NCI-H748 treated with DMSO at 0.1 percent for 48 hours (cell line): ENCODE data around the gene ADCY2.
"Not testable (repeated sequence)": the region's sequence is repeated elsewhere in the genome, so short reads cannot be mapped to it uniquely, and the experiment has no call there.

ENCODE experiments used
- DNase-seq: peaks from one replicate; lab custom pipeline; 2025; lab: John Stamatoyannopoulos, UW

ADCY2 gene

GRCh38 chr5:7395432-7395946 lies 449 bp upstream of the ADCY2 start:
- no peak for DNase-seq

DNA sequence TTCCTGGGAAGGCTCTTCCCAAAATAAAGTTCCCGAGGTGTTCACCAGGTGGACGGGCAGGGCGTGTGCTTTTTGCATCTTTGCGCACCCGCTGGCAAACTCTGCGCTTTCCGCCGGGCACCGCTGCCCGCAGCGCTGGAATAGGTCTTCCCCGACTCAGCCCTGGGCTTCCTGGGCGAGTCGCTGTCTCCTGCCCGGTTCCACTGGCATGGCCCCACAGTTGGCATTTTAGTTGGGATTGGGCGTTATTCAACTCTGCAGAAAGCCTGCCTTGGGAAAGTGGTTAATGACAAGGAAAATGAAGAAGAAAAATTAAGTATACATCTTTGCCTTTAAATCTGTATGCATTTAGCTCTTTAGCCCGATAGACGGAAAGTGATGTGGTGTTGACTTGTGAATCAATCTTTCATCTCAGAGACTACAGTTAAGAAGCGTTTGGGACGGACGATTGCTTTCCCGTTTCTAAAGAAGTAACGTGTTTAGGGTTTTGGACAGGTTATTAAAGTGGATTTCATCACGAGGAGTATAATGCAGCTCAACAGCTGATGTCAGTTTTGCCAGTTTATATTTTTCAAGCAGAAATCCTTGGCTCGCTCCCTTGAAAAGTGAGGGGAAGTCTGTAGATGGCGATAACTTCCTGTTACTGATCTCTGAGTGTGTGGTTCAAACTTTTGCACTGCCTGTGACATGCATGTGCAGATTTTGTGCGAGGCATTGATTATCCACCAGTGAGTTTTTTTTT lies 946 bp downstream of the ADCY2 start:
- peak; percentile 84 for DNase-seq

DNA sequence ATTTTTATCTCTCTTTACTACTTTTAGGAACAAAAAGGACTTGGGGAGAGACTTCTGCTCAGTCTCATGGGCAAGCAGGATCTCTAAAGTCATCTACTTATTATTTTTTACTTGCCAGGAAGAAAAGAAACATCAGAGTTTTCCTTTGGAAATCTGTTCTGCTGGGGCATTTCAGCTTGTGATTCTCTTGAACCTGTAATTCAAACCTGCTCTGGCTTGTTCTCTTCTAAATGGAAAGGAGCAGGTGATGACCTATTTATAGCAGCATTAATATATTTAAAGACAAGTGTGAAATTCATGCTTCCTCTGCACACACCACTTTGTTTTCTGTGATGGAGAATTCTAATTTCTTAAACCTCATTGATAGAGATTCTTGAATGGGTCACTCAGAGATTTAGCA lies 2.0 kb downstream of the ADCY2 start:
- no peak for DNase-seq

DNA sequence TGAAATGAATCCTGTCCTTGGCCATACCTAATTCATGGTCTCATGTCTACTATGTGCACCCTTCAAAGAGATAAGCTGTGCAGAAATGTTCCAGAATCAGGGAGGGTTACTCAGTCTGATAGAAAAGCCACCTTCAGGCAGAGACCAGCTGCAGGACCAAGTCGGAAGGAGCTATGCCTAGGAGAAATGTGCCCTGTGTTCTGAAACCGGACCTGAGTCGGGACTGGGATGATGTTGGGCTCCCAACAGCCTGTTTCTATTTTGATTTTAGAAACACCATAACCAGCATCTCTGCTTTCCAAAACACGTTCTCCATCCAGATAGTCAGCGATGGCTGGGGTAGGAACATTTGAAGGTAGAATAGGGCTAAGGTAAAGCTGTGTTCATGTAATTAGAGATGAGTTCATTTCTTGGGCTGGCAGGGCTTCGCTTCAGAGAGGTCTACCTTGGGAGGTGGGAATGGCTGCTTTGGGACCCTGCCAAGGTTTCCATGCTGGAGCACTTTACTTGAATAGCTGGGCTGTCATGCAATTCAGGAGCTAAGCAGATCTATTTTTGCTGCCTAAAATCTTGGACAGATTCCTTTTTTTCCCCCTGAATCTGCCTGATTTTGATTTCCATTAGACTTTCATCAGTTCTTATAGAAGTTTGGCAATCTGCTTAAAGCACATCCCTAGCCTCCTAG lies 2.8 kb downstream of the ADCY2 start:
- no peak for DNase-seq

DNA sequence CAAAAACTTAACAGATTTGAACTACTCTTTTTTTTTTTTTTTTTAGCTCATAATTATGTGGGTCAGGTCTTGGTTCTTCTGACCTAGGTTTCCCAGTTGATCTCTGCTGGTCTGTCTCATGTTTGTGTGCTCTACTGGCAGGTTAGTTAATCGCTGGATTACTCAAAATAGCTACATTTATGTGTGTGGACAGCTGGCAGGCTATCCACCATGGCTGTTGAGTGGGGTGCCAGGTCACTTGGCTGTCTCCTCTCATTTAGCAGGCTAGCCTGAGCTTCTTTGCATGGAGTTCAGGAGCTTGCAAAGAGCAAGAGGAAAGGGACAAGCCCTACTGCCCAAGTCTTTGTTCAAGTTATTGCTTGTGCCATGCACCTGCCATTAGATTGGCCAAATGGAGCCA lies 9.3 kb downstream of the ADCY2 start:
- no peak for DNase-seq

GRCh38 chr5:7410936-7411511 lies 15.1 kb downstream of the ADCY2 start:
- no peak for DNase-seq

GRCh38 chr5:7412409-7412808 lies 16.5 kb downstream of the ADCY2 start:
- DNase-seq = no peak

GRCh38 chr5:7415123-7415522 lies 19.2 kb downstream of the ADCY2 start:
- no peak for DNase-seq

DNA sequence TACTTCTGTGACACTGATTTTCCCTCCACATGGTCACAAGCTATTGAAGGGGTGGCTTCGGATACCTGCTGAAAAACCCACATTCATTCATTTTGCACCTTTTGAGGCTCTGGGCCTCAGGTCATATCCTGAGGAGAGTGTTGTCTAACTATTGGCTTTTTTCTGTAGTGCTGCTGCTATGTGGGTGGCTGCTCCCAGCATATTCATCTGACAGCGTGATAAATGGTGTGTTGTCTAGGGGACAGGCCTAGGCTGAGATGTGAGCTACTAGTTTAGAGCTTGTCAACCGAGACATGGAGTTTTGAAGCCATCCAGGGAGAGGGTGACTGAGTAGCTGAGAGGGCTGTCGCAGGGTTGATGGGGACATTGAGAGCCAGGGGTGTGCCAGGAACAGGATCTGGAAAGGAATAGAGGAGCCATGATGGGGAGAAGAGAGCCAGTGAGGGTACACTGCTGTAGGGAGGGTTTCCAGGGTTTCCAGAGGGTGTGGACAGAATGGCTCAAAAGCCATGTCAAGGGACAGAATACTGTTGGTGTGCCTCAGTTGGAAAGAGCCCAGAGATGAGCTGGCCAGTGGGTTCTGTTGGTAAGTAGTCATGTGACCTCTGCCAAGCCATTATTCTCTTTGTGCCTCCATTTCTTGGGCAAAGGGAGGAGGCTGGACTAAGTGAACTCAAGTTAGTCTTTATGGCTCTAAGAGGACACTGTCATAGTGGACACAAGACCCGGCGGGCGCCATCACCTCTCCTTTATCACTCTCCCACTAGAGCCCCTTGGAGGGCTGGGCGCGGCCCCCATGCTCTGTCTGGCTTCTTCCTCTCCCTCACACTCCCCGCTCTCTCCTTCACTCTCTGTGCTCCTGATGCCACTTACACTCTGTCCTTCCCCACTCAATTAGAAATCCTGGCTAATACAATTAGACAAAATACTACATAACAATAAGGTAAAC lies 19.9 kb downstream of the ADCY2 start:
- no peak for DNase-seq

DNA sequence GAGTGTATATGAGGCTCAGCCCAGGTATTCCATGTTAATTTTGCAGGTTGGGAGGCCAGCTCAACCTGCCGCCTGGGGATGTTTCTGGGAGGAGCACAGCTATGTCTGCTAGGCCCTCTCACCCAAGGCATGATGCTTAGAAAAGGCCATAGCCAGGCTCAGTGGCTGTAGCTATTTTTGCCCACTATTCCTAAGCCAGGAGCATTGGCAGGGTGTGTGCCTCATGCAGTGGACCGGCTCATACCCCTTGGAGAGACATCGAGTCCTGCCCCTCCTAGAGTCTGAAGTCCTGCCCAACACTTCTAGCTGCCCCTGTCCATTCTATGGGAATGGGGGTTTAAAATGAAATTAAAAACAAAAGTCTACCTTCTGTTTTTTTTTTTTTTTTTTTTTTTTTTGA lies 22.3 kb downstream of the ADCY2 start:
- no peak for DNase-seq

GRCh38 chr5:7419367-7419766 lies 23.4 kb downstream of the ADCY2 start:
- no peak for DNase-seq

DNA sequence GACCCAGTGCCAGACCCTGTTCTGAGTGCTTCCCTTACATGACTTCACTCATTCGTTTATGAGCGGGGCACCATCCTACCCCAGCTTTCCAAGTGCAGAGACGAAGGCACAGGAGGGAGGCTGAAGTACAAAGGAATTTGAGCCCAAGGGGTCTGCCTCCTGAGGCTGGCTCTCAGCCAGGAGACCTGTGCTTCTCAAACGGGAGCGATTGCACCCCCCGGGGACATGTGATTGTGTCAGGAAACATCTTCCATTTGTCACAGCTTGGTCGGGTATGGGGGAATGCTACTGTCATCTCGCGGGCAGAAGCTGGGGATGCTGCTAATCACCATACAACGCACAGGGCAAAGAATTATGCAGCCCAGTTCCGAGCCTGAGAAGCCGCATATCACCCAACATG lies 23.9 kb downstream of the ADCY2 start:
- no peak for DNase-seq

- no peak for DNase-seq
Observed at GRCh38 chr5:7420510-7421280, 24.8 kb downstream of the ADCY2 start.

GRCh38 chr5:7422316-7423106 lies 26.6 kb downstream of the ADCY2 start:
- DNase-seq = no peak

DNA sequence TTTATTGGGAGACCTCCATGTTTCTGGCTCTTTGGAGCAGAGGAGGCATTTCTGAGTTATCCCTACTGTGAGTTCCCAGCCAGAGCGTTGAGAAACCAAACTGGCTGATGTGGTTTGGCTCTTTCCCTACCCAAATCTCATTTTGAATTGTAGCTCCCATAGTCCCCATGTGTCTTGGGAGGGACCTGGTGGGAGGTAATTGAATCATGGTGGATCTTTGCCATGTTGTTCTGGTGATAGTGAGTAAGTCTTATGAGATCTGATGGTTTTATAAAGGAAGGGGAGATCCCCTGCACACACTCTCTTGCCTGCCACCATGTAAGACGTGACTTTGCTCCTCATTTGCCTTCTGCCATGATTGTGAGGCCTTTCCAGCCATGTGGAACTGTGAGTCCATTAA lies 27.3 kb downstream of the ADCY2 start:
- DNase-seq = not testable (repeated sequence)

GRCh38 chr5:7425830-7426229 lies 29.9 kb downstream of the ADCY2 start:
- no peak for DNase-seq

- no peak for DNase-seq
Observed at GRCh38 chr5:7426284-7426683, 30.3 kb downstream of the ADCY2 start.

DNA sequence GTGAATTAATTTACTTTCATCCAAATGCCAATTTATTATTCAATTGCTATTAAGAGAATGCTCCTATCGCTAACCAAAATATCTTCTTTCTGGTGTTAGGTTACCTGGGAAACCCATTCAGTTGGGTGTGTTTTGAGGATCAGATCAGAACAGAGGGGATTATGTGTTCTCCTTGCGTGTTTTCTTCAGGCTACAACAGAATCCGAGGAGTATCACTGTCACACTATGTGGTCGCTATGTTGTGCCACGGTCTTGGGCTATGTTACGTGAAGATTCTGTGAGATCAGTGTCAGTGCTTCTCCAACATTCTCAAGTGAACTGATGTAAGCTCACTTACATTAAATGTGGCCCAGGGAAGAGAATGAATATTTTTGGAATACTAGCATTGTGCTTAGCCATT lies 39.0 kb downstream of the ADCY2 start:
- DNase-seq = no peak

GRCh38 chr5:7435503-7435902 lies 39.6 kb downstream of the ADCY2 start:
- DNase-seq = no peak

DNA sequence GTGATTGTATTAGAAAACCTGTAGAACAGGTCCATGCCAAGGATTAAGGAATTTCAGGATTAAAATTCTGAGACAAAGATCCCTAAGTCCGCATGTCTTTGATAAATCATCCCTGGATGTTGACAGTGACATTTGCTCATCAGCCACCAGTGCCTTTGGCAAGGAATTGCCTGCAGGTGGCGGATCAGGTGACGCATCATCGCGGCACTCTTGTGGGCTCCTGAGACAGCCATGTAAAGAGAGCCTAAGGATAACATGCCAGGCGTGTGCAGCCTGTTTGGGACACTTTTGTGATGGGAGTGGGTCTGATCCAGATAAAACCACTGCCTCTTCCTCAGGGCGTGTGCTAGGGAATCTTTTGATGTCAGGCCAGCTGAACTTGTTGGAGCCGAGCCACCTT lies 40.6 kb downstream of the ADCY2 start:
- DNase-seq = peak; percentile 87
